Activated CD4-positive, CD25-positive, alpha-beta regulatory T cell treated with anti-CD3 and anti-CD28 coated beads, Interleukin-2, amount 50 U/mL, for 24 hours (primary cell): ENCODE measurements around the gene ARAP2.

Experiments used
- ATAC-seq, 2 donors: fragments of 150-1000 bp; cut with Tn5 transposase; one replicate each; pipeline ENCODE4 v1.10.0; 2021; ENCODE audit warnings: mild to moderate bottlenecking in 1 of 2, moderate library complexity in 1 of 2

The ARAP2 gene

GRCh38 chr4:36177946-36178345 is 66.4 kb downstream of the ARAP2 start:
- no peak for ATAC-seq

- ATAC-seq = no peak
These were observed 69.7 kb downstream of the ARAP2 start for GRCh38 chr4:36174570-36174969.

- no peak for ATAC-seq
These were observed 70.4 kb downstream of the ARAP2 start for GRCh38 chr4:36173905-36174304.

- ATAC-seq = no peak
These were observed 71.7 kb downstream of the ARAP2 start for GRCh38 chr4:36172656-36173055.

GRCh38 chr4:36168127-36168878 is 76.0 kb downstream of the ARAP2 start:
- no peak for ATAC-seq

- ATAC-seq = no peak
These were observed 78.7 kb downstream of the ARAP2 start for GRCh38 chr4:36165631-36166005.

GRCh38 chr4:36164900-36165630 is 79.2 kb downstream of the ARAP2 start:
- ATAC-seq = no peak

GRCh38 chr4:36163198-36163597 is 81.1 kb downstream of the ARAP2 start:
- no peak for ATAC-seq

GRCh38 chr4:36159208-36159607 is 85.1 kb downstream of the ARAP2 start:
- ATAC-seq = no peak

GRCh38 chr4:36152735-36153134 is 91.6 kb downstream of the ARAP2 start:
- ATAC-seq = no peak

- ATAC-seq = no peak
These were observed 101.8 kb downstream of the ARAP2 start for GRCh38 chr4:36142504-36142903.

- ATAC-seq = no peak
These were observed 103.1 kb downstream of the ARAP2 start for GRCh38 chr4:36141186-36141585.

GRCh38 chr4:36140421-36140820 is 103.9 kb downstream of the ARAP2 start:
- ATAC-seq = no peak

- ATAC-seq = no peak
These were observed 106.1 kb downstream of the ARAP2 start for GRCh38 chr4:36138220-36138619.

GRCh38 chr4:36137336-36137735 is 107.0 kb downstream of the ARAP2 start:
- ATAC-seq = no peak

GRCh38 chr4:36133658-36134057 is 110.7 kb downstream of the ARAP2 start:
- no peak for ATAC-seq

- no peak for ATAC-seq
These were observed 111.2 kb downstream of the ARAP2 start for GRCh38 chr4:36133086-36133485.

- no peak for ATAC-seq
These were observed 113.7 kb downstream of the ARAP2 start for GRCh38 chr4:36130641-36131040.

GRCh38 chr4:36128689-36129088 is 115.6 kb downstream of the ARAP2 start:
- ATAC-seq = no peak

- no peak for ATAC-seq
These were observed 120.4 kb downstream of the ARAP2 start for GRCh38 chr4:36123906-36124305.

- no peak for ATAC-seq
These were observed 129.0 kb downstream of the ARAP2 start for GRCh38 chr4:36115312-36115711.

- no peak for ATAC-seq
These were observed 133.1 kb downstream of the ARAP2 start for GRCh38 chr4:36111172-36111571.

- ATAC-seq = peak in 1 of 2 donors; percentile 56
These were observed 144.8 kb downstream of the ARAP2 start for GRCh38 chr4:36099509-36099908.

GRCh38 chr4:36094995-36095394 is 149.3 kb downstream of the ARAP2 start:
- no peak for ATAC-seq
